HG03280 (cell line): Measurements from ENCODE around the gene CARD14.

Experiments
- ATAC-seq: cut with Tn5 transposase; IDR thresholded peaks from one replicate; pipeline ENCODE4 v1.9.1; 2021; ENCODE audit warnings: mild to moderate bottlenecking, moderate library complexity; ENCODE audit not compliant: unreplicated experiment

CARD14 gene

DNA sequence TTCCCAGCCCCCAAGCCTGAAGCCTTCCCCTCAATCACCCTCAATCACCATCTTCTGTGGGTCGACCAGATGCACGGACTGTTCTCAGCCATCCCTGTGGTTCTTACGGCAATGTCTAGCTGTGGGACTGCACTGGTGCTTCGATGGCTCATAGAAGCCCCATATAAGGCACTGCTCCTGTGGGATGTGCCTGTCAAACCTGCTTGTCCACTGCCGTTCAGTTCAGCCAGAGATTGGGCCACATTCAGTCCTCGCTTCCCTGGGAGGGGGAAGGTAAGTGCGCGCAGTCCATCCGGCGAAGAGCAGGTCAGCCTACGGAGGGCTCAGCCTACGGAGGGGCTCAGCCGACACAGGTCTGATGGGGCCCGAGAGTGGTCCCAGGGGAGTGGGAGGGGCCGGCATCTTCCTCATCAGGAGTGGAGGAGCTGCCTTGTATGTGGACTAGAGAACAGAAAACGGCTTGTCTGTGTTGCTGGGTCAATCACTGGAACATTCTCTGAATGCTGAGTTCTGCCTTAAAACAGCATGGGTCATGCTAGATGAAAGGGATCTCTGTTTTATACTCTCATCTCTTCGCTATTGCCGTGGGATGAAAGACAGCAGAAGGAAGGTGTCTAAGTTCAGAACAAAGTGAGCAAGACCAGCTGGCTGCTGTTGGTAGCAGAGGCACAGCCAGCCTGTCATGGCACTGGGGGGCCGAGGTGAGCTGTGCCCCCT, at the start of gene CARD14:
Gene CARD14, plus strand, starts transcription at position 247 of the 717 bp plus-strand sequence. CDS start 11,409 bp downstream, outside the sequence.
- no peak for ATAC-seq

DNA sequence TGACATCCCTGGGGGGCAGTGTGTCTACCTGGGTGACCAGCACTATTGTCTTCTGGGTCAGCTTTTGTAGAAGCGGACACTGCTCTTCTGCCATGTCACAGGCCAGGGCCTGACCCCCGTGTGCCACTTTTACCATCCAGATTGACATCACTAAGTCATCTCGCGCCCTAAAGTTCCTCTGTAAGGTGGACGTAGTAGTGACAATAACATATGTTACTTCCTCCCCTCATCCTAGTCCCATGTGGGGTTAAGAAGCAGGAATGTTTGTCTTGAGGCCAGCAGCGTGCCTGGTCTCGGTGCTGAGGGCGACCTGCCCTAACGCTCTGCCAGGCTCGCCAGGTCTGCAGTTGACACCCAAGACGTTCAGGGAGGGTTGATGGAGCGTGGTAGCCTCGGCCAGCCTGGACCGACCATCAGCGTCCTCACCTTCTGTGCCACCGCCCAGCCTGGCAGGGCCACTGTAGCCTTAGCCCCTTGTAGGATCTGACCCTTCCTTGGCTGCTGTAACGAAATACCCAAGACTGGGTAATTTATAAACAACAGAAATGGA, 47.7 kb upstream of the CARD14 start:
- ATAC-seq, result no peak

DNA sequence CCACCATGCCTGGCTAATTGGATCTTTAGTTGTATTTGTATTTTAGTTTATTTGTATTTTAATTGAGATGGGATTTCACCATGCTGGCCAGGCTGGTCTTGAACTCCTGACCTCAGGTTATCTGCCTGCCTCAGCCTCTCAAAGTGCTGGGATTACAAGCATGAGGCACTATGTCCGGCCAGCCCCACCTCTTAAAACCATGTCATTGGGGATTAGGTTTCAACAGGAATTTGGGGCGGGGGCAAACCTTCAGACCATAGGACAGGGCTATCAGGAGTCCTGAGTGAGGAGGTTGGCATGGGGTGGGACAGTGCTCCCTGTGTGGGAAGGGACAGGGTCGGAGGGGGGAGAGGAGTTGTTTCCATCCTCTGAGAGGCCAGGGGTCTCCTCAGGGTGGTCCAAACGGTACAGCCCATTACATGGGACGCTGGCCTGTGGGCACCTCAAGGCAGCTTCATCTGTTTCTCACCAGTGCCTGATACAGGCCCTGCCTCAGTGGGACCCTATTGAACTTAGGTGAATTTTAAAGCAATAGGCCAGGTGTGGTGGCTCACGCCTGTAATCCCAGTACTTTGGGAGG, 46.8 kb upstream of the CARD14 start:
- no peak for ATAC-seq

DNA sequence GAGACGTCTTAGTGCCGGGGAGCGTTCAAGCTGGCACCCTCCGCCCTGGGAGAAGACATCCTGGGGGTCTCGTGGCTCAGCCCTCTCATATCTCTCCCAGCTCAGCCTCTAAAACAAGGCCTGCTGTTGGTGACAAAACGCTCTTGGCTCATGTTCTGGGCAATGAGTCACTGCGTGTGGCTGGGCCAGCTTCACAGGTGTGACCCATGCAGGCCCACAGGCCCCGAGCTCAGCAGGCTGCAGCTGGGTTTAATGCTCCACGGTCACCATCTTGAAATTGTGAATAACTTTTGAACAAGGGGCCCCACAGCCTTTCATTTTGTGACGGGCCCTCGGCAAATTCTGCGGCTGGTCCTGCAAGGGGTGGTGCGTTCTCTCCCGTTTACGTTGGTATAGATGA, 46.0 kb upstream of the CARD14 start:
- ATAC-seq, result no peak

DNA sequence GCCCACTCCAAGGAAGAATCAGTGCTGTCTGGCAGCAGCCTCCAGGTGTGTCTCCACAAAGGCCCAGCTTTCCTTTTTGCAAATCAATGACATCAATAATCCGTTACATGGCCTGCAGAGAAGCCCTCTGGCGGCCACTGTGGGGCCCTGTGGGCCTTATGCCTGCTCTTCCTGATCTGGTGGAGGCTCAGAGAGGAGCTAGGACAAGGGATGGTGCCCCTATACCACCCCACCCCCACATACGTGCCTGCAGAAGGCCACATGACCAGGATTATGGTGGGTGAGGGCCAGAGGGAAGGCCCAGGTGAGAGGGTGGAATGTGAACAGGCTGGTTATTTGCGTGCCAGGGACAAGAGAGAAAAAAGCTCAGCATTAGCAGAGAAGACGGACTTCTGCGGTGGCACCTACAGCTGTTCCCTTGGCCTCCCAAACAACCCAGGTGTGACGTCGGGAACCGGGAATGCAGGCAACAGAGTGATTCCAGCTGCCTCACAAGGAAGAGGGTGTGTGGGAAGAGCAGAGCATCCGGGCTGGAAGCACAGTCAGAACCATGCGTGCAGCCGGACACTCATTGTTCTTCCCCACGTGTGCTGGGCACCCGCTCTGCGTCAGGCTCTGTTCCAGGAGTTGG, 45.4 kb upstream of the CARD14 start:
- no peak for ATAC-seq

DNA sequence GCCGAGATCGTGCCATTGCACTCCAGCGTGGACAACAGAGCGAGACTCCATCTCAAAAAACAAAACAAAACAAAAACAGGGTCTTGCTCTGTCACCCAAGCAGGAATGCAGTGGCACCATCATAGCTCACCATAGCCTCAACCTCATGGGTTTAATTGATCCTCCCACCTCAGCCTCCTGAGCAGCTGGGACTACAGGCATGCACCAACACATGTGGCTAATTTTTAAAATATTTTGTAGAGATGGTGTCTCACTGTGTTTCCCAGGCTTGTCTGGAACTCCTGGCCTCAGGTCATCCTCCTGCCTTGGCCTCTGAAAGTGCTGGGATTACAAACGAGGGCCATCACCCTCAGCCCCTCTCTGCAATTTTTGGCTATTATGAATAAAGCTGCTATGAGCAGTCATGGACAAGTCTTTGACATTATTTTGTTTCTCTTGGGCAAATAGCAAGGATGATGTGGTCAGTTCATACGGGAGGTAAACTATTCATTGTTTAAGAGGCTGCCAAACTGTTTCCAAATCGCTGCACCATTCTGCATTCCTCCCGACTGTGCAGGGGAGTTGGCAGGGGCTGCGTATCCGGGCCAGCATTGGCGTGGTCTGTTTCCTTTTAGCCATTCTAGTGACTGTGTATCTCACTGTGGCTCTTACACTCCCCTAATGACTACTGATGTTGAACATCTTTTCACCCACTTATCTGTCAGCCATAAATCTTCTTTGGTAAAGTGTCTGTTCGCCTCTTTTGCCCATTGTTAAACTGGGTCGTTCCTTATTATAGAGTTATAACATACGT, 44.0 kb upstream of the CARD14 start:
- ATAC-seq, result no peak

DNA sequence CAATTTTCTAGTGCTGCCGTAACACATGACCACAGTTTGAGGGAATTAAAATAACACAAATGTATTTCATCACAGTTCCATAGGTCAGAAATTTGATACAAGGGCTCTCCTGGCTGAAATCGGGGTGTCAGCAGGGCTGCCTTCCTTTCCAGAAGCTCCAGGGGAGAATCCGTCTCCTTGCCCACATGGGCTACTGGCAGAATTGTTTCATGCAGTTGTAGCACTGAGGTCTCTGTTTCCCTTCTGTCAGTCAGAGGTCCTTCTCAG, 43.4 kb upstream of the CARD14 start:
- no peak for ATAC-seq

DNA sequence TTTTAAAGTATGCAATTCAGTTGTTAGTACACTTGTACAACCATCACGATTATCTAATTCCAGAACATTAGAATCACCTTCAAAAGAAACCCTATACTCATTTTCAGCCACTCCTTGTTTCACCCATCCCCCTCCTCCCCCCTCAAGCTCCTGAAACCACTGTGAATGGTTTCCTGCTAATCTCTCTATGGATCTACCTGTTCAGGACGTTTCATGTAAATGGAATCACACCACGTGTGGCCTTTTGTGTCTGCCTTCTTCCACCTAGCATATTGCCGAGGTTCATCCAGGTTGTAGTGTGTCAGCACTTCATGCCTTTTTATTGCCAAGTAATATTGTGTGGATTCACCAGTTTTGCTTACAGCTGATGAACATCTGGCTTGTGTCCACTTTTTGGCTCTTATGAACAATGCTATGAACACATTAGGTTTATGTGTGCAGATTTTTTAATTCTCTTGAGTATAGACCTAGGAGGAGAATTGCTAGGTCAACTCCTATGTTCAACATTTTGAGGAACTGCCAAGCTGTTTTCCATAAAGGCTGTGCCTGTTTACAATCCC, 40.7 kb upstream of the CARD14 start:
- ATAC-seq, result no peak

DNA sequence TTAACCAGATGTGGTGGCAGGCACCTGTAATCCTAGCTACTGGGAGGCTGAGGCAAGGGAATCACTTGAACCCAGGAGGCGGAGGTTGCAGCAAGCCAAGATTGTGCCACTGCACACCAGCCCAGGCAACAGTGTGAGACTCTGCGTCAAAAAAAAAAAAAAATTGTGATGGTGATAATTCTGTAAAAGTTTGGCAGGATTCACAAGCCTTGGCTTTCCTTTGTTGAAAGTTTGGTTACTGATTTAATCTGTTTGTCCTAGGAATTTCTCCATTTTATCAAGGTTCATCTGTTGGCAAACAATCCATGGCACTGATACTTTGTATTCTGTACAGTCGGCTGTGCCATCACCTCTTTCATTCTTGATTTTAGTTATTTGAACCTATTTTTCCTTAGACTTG, 38.8 kb upstream of the CARD14 start:
- no peak for ATAC-seq

DNA sequence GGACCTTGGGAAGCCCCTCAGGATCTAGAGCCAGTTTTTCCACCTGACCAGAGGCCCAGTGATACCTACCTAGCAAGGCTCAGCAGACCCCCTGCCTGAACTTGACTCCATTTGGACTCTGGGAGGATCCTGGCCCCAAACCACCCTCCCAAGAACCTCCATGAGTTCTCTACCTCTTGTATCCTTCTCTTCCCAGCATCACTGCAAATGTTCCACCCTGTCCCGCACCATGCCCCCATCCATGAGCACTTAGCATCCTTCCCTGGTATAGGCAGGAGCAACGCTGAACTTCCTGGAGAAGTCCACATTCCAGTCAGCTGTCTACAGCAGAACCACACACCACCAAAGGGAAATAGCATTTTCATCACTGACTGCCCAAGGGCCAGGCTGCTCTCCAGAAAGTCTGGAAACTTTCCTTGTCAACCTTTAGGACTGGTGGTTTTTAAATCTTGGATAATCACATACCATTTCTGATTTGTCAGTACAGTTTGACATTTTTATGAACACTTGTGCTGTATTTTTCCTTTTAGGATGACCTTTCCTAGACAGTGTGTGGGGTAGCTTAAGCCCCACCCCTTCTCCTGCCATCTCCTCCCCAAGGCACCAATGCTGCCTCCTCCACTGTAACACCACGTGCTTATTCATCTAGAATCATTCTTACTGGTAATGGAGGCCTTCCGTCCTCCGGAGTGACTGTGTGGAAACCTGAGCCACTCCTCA, 36.8 kb upstream of the CARD14 start:
- ATAC-seq, result no peak

DNA sequence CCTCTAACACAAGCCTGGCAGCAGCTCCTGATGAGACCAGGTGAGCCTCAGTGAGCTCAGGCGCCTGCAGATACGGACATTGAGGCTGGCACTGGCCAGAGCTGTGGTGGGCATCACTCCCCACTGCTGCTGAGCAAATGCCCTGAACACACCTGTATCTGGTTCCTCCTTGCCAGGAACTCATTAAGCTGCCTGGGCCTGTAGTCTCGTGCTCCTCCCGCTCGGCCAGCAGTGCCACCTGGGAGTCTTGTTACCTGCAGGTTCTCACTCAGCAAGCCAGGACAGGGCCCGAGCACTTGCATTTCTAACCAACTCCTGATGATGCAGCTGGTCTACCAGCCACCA, 36.2 kb upstream of the CARD14 start:
- ATAC-seq, result no peak

DNA sequence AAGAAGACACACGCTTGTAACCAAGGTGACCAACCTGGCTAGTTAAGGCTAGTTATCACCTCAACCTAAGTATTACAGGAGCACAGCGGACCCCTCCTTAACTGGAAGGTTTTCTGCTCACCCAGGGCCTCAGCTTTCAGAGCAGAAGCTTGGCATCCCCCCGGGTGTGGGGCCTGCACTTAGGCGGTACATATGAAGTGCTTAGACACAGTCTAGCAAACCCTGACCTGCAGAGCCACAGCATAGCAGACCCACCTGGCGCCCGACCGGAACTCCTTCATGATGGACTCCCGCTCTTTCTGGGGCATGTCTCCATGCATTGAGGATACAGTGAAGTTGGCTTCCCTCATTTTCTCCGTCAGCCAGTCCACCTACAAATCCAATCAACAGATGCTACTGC, 32.7 kb upstream of the CARD14 start:
- ATAC-seq, result no peak

DNA sequence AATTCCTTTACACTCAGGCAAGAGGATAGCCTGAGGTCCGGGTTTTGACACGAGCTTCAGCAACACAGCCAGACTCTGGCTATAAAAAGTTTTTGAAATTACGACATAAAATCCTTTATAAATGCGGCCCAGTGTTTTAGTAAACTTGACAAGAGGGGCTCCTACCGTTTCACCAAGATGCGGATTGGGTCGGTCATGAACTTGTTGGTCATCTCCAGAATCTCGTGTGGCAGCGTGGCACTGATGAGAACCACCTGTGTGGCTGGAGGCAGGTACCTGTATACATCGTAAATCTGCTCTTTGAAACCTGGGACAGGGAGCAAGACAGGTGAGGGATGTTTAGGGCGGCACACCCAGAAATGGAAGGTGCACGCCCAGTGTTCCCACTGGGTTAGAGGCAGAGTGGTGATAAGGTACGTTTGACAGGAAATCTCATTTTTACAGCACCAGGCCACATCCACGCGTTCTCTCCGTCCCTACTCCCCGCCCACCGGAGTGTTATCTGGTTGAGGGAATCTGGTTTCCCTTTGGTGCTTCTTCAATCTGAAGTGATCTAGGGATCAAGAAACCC, 30.9 kb upstream of the CARD14 start:
- no peak for ATAC-seq

DNA sequence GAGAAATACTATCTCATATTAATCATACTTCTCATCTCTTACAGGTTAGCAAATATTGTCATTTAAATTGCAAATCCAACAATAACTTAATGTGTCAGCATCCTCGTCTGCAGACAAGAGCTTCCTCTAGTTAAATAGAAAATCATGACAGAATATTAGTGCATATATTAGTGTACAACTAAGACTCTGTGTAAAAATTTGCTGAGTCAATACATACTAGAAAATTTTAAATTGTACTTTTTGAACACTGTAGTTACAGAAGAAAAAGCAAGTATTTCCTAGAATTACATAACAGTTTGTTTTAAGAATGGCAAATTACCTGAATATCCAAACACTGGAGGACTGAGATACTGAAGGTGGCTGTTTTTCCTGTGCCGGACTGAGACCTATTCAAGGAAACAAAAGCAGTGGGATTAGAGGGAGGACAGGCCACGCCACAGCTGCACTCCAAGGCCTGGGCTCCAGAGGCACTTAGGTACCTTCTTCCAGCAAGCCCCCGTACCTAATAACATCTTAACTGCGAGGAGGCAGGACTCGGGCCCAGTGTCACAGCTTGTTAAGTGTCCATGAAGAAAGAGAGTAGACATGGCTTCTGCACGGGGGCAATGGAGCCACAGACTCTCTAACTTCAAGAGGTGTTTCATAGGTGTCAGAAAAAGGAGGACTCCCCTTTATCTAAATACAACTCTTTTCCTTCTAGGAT, 28.2 kb upstream of the CARD14 start:
- ATAC-seq, result no peak

DNA sequence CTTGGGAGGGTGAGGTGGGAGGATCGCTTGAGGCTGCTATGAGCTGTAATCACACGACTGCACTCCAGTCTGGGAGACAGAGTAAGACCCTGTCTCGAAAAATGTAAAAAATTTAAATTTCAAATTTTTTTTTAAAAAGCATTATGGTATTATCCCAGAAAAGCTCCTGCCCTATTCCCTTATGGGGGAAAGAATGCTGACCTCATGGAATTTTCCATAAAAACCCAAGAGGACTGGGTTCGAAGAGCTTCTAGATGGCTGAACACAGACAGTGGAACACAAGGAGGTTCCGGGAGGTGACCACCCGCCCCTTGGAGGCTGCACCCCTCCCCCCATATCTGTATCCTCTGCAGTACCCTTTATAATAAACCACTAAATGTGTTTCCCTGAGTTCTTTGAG, 26.9 kb upstream of the CARD14 start:
- no peak for ATAC-seq

DNA sequence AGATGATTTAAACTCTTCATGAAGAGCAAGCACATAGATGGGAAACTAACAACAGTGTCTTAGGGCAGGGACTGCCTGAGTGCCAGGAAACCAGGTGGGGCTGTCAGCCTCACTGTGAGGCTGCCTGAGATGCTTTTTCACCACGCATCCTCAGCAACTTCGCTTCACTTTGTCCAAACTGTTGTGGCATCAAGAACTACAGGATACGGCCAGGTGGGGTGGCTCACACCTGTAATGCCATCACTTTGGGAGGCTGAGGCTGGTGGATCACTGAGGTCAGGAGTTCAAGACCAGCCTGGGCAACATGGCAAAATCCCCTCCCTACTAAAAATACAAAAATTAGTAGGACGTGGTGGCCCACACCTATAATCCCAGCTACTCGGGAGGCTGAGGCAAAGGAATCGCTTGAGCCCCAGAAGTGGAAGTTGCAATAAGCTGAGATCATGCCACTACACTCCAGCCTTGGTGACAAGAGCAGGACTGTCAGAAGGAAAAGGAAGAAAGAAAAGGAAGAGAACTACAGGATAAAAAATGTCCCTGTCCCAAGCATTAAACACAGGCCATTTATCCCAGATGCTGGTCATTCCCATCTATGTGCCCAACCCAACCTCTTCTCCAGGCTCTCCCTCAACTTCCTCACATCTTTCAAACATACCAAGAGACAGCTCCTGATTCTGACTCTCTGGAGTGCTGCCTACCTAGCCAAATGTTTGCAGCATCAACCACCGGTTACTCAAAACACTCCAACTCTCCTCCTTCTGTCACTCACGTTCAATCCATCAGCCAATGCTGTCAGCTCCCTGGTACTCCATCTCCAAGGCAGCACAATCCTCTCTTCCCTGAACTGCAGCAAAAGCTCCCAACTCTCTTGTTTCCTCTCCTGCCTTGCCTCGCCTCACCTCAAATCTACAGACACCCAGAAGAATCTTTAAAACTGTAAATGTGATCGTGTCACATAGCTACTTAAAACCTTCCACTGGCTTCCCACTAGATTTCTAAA, 24.5 kb upstream of the CARD14 start:
- ATAC-seq, result no peak

DNA sequence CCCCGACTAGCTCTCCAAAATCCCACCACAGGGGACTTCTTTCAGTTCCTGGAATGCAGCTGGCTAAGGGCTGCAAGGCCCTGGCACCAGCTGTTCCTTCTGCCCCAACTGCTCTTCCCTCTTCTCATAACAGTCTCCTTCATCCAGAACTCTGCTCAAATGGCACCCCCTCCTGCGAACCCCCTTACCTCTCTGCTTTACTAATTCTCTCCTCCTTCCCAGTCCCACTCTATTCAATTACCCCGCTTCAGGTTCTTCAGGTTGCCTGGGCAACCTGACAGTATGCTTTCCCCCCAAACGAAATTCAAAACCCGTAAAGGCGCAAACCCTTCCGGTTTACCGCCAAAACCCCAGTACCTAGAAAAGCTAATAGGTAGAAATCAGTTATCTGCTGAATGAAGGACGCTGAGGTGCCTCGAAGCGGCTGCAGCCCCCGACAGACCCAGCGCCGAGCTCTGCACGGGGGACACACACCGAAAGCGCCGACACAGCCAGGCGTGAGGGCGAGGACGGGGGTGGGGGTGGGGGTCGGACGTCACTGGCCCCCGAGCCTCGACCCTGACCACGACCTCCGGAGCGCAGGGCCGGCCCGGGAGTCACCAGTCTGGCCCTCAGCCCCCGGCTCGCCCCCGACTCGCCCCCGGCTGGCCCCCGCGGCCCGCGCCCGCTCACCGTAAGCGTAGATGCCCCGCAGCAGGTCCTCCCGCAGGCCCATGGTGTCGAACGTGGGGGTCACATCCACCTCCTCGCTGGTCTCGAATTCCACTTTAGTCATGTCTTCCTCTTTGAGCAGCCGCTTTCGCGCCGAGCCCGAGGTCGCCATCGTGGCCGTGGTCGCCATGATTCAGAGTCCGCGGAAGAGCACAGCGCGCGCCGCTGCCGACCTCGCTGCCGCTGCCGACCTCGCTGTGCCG, 23.5 kb upstream of the CARD14 start:
- ATAC-seq, result peak; percentile 18
